H9 (cell line): Measurements from ENCODE around the gene ENGASE. TPM values are rescaled to one million over a fixed set of nuclear protein-coding genes. Genes with fewer than 3 reads are reported as not detected.

Experiments
- DNase-seq: peaks from one replicate; pipeline ENCODE4 v3.0.0-alpha.2; 2017
- H2AFZ ChIP-seq: one replicate; pipeline ENCODE4 v1.6.1; 2013; ENCODE audit warnings: mild to moderate bottlenecking, low read length, control low read depth, moderate library complexity
- H2AK5ac ChIP-seq: 2 replicates; pipeline ENCODE4 v1.6.1; 2013; ENCODE audit warnings: low read length, control low read depth, mixed read lengths; ENCODE audit not compliant: insufficient read length
- H2BK120ac ChIP-seq: one replicate; pipeline ENCODE4 v1.6.1; 2013; ENCODE audit warnings: low read depth, mild to moderate bottlenecking, low read length, control low read depth, inconsistent platforms; ENCODE audit not compliant: poor library complexity, severe bottlenecking
- H2BK12ac ChIP-seq: 2 replicates; pipeline ENCODE4 v1.6.1; 2013; ENCODE audit warnings: low read length, control low read depth, mixed read lengths, low read depth; ENCODE audit not compliant: insufficient read length
- H2BK15ac ChIP-seq: 2 replicates; pipeline ENCODE4 v1.6.1; 2013; ENCODE audit warnings: low read depth, low read length, control low read depth
- H2BK20ac ChIP-seq: one replicate; pipeline ENCODE4 v1.6.1; 2013; ENCODE audit warnings: low read depth, mild to moderate bottlenecking, low read length, control low read depth, inconsistent platforms; ENCODE audit not compliant: poor library complexity, severe bottlenecking
- H2BK5ac ChIP-seq: 2 replicates; pipeline ENCODE4 v1.6.1; 2013; ENCODE audit warnings: low read length, control low read depth, mixed read lengths; ENCODE audit not compliant: insufficient read length
- H3K14ac ChIP-seq: 2 replicates; pipeline ENCODE4 v1.6.1; 2013; ENCODE audit warnings: low read length, control low read depth; ENCODE audit not compliant: insufficient read depth
- H3K18ac ChIP-seq: 2 replicates; pipeline ENCODE4 v1.6.1; 2013; ENCODE audit warnings: low read depth, mild to moderate bottlenecking, mixed read lengths, low read length, control low read depth; ENCODE audit not compliant: insufficient read length
- H3K23ac ChIP-seq: 2 replicates; pipeline ENCODE4 v1.6.1; 2013; ENCODE audit warnings: low read length, control low read depth, mixed read lengths, low read depth; ENCODE audit not compliant: insufficient read length
- H3K23me2 ChIP-seq: 2 replicates; pipeline ENCODE4 v1.6.1; 2013; ENCODE audit warnings: low read depth, mild to moderate bottlenecking, mixed read lengths, low read length, control low read depth; ENCODE audit not compliant: insufficient read length, poor library complexity, severe bottlenecking
- H3K27ac ChIP-seq: 2 replicates; pipeline ENCODE4 v1.5.1; 2013; ENCODE audit warnings: low read length, control low read depth, mixed read lengths, low read depth; ENCODE audit not compliant: insufficient read length
- H3K27me3 ChIP-seq: 2 replicates; pipeline ENCODE4 v1.6.1; 2013; ENCODE audit warnings: low read length, control low read depth, inconsistent platforms; ENCODE audit not compliant: insufficient read depth
- H3K4ac ChIP-seq: 2 replicates; pipeline ENCODE4 v1.6.1; 2013; ENCODE audit warnings: low read depth, mild to moderate bottlenecking, control low read depth, inconsistent platforms, low read length, moderate library complexity
- H3K4me1 ChIP-seq: 2 replicates; pipeline ENCODE4 v1.6.1; 2013; ENCODE audit warnings: low read length, control low read depth, inconsistent platforms; ENCODE audit not compliant: insufficient read depth
- H3K4me2 ChIP-seq: 2 replicates; pipeline ENCODE4 v1.6.1; 2013; ENCODE audit warnings: low read length, control low read depth, mixed read lengths; ENCODE audit not compliant: insufficient read length, insufficient read depth
- H3K56ac ChIP-seq: 2 replicates; pipeline ENCODE4 v1.6.1; 2013; ENCODE audit warnings: low read depth, mild to moderate bottlenecking, mixed read lengths, low read length, control low read depth; ENCODE audit not compliant: insufficient read length
- H3K79me1 ChIP-seq: 2 replicates; pipeline ENCODE4 v1.6.1; 2013; ENCODE audit warnings: low read depth, mild to moderate bottlenecking, moderate library complexity, low read length, control low read depth, inconsistent platforms; ENCODE audit not compliant: insufficient read depth, poor library complexity, severe bottlenecking
- H3K79me2 ChIP-seq: 2 replicates; pipeline ENCODE4 v1.6.1; 2013; ENCODE audit warnings: low read length, control low read depth, inconsistent platforms; ENCODE audit not compliant: insufficient read depth
- H3K9ac ChIP-seq: 2 replicates; pipeline ENCODE4 v1.6.1; 2013; ENCODE audit warnings: low read length, control low read depth, mixed read lengths; ENCODE audit not compliant: insufficient read length; ENCODE audit errors: extremely low read depth
- H3K9me3 ChIP-seq: one replicate; pipeline ENCODE4 v1.6.1; 2013; ENCODE audit warnings: low read depth, low read length, inconsistent platforms; ENCODE audit not compliant: control insufficient read depth
- H3T11ph ChIP-seq: one replicate; pipeline ENCODE4 v1.6.1; 2013; ENCODE audit warnings: mild to moderate bottlenecking, low read length, control low read depth, inconsistent platforms
- H4K20me1 ChIP-seq: one replicate; pipeline ENCODE4 v1.6.1; 2013; ENCODE audit not compliant: control insufficient read depth, insufficient read length, insufficient read depth
- H4K5ac ChIP-seq: 2 replicates; pipeline ENCODE4 v1.6.1; 2013; ENCODE audit warnings: low read depth, mild to moderate bottlenecking, mixed read lengths, low read length, control low read depth; ENCODE audit not compliant: insufficient read length
- H4K8ac ChIP-seq: replicated peaks from 2 replicates; pipeline ENCODE4 v1.6.1; 2013; ENCODE audit warnings: low read length, control low read depth, mixed read lengths, low read depth; ENCODE audit not compliant: insufficient read length
- H4K91ac ChIP-seq: 2 replicates; pipeline ENCODE4 v1.6.1; 2013; ENCODE audit warnings: low read depth, mild to moderate bottlenecking, moderate library complexity, mixed read lengths, low read length, control low read depth; ENCODE audit not compliant: insufficient read length
- H3K27ac Mint-ChIP-seq, 3 experiments: 2 replicates in 2 of 3; 3 replicates in 1 of 3; pipeline ENCODE4 v1.8.0; 2020 to 2021; ENCODE audit warnings: mixed read lengths in 3 of 3, mild to moderate bottlenecking in 1 of 3, moderate library complexity in 1 of 3
- H3K27me3 Mint-ChIP-seq: 2 replicates; pipeline ENCODE4 v1.8.0; 2021; ENCODE audit warnings: low read depth, mild to moderate bottlenecking, moderate library complexity, mixed read lengths
- H3K36me3 Mint-ChIP-seq, 3 experiments: 2 replicates in 2 of 3; 3 replicates in 1 of 3; pipeline ENCODE4 v1.8.0; 2020 to 2021; ENCODE audit warnings: low read depth in 3 of 3, mixed read lengths in 3 of 3; ENCODE audit not compliant: insufficient read depth in 1 of 3
- H3K4me1 Mint-ChIP-seq, 2 experiments: 2 replicates each; pipeline ENCODE4 v1.8.0; 2020; ENCODE audit warnings: mixed read lengths in 2 of 2
- H3K4me3 Mint-ChIP-seq, 2 experiments: 2 replicates in 1 of 2; 3 replicates in 1 of 2; pipeline ENCODE4 v1.8.0; 2020 to 2021; ENCODE audit warnings: mild to moderate bottlenecking in 2 of 2, mixed read lengths in 2 of 2, moderate library complexity in 1 of 2
- H3K9me3 Mint-ChIP-seq, 2 experiments: 2 replicates in 1 of 2; 3 replicates in 1 of 2; pipeline ENCODE4 v1.8.0; 2020; ENCODE audit warnings: mild to moderate bottlenecking in 2 of 2, mixed read lengths in 2 of 2, moderate library complexity in 1 of 2
- CTCF ChIP-seq: fragments of 200-600 bp; sonication (generic); conservative IDR thresholded peaks from 3 replicates; pipeline ENCODE4 v1.8.0; 2021; ENCODE audit warnings: antibody characterized with exemption, mild to moderate bottlenecking
- WGBS: extraction: QIAGEN DNeasy Blood & Tissue Kit; methylation state at CpG from one replicate; pipeline ENCODE4 v1.1.7; 2013; ENCODE audit warnings: missing lambda C conversion rate, low lambda C conversion rate, mixed read lengths; ENCODE audit not compliant: insufficient read length; ENCODE audit errors: extremely low coverage; 5-methylcytosine and 5-hydroxymethylcytosine counted together
- total RNA-seq: library from RNA; stranded (reverse); gene quantifications from 2 replicates; pipeline ENCODE4 v1.2.1, GENCODE V29; 2021

Gene ENGASE
- total RNA-seq, 1 experiment from 2014 or later = 20.6 TPM

- H4K8ac ChIP-seq = no peak overlapping the region
- no peak overlapping the region for H3K4ac ChIP-seq
- no peak overlapping the region for H3K18ac ChIP-seq
- H4K91ac ChIP-seq = no peak overlapping the region
- no peak overlapping the region for H2BK5ac ChIP-seq
- H2BK12ac ChIP-seq = no peak overlapping the region
- H4K20me1 ChIP-seq = peaks cover 1% of the 10 kb centered on the region
- no peaks in the 10 kb centered on the region for H3K4me1 ChIP-seq
- no peak overlapping the region for H3K4me2 ChIP-seq
- no CpG with 5 or more reads among the region's 41 CpGs for WGBS
- no peaks in the 10 kb centered on the region for H3K23me2 ChIP-seq
- H2BK120ac ChIP-seq = no peak overlapping the region
- no peak overlapping the region for H3K4me3 Mint-ChIP-seq
- peaks cover 0 to 3% (median 0%) of the 10 kb centered on the region in 3 experiments; a peak in 1 of 7 replicates for H3K36me3 Mint-ChIP-seq
- no peak overlapping the region for H3K14ac ChIP-seq
- H4K5ac ChIP-seq = no peak overlapping the region
- no peak overlapping the region for H3T11ph ChIP-seq
- no peak overlapping the region for H3K27ac ChIP-seq
- no peak for DNase-seq
- peaks cover 14 to 15% of the 10 kb centered on the region in 2 experiments for H3K9me3 Mint-ChIP-seq
- no peak overlapping the region for H3K27ac Mint-ChIP-seq
- H2BK15ac ChIP-seq = no peak overlapping the region
- no peaks in the 10 kb centered on the region for H3K79me2 ChIP-seq
- no peak overlapping the region for H2BK20ac ChIP-seq
- H3K9me3 ChIP-seq = no peaks in the 10 kb centered on the region
- H3K4me1 Mint-ChIP-seq = peaks cover 0 to 14% of the 10 kb centered on the region in 2 experiments; a peak in 2 of 4 replicates
- H3K56ac ChIP-seq = no peak overlapping the region
- H3K79me1 ChIP-seq = no peaks in the 10 kb centered on the region
- H2AFZ ChIP-seq = no peak overlapping the region
- TF ChIP-seq CTCF = no peak
- H3K27me3 Mint-ChIP-seq = peaks cover 75% of the 10 kb centered on the region
- no peaks in the 10 kb centered on the region for H3K27me3 ChIP-seq
- no peak overlapping the region for H2AK5ac ChIP-seq
- H3K9ac ChIP-seq = no peak overlapping the region
- no peak overlapping the region for H3K23ac ChIP-seq
Observed at GRCh38 chr17:79047923-79048825, 26.4 kb upstream of the ENGASE start.
